IMR-90 (cell line): Measurements from ENCODE around the gene RNF144A. TPM values are rescaled to one million over a fixed set of nuclear protein-coding genes. Genes with fewer than 3 reads are reported as not detected.

ENCODE experiments used
- ATAC-seq: fragments of 200-7000 bp; cut with Tn5 transposase; 2 replicates; pipeline ENCODE4 v1.9.1; 2020; ENCODE audit warnings: low read depth, mild to moderate bottlenecking, moderate library complexity
- BruUV-seq: library from RNA; stranded (reverse); fragments of 400-500 nt; replicated peaks from 2 replicates; lab custom pipeline; 2021; lab: Mats Ljungman, UMichigan
- CTCF ChIA-PET: fragments of 300-600 bp; formaldehyde crosslinking; extraction: SDS; loops from one replicate; lab custom pipeline; 2021; ENCODE audit warnings: antibody characterized with exemption; lab: Yijun Ruan, JAX
- POLR2A ChIA-PET: fragments of 300-600 bp; sonication (Branson Sonifier 250); formaldehyde crosslinking; loops from one replicate; lab custom pipeline; 2022; ENCODE audit warnings: antibody characterized with exemption; ENCODE audit not compliant: unreplicated experiment; lab: Charles Lee
- DNase-seq: peaks from one replicate; pipeline ENCODE4 v3.0.0; 2013
- H2AFZ ChIP-seq: replicated peaks from 2 replicates; pipeline ENCODE3; 2013; ENCODE audit warnings: low read length, mild to moderate bottlenecking; ENCODE audit not compliant: poor library complexity
- H2AK5ac ChIP-seq: 2 replicates; pipeline ENCODE4 v1.6.1; 2013; ENCODE audit warnings: low read depth, low read length, inconsistent platforms
- H2AK9ac ChIP-seq: replicated peaks from 2 replicates; pipeline ENCODE3; 2013; ENCODE audit warnings: mild to moderate bottlenecking, low read depth, low read length, moderate library complexity; ENCODE audit not compliant: poor library complexity
- H2BK120ac ChIP-seq: 2 replicates; pipeline ENCODE4 v1.6.1; 2013; ENCODE audit warnings: low read depth, low read length, inconsistent platforms
- H2BK15ac ChIP-seq: 3 replicates; pipeline ENCODE4 v1.6.1; 2013; ENCODE audit warnings: low read depth, low read length, inconsistent platforms
- H2BK20ac ChIP-seq: 2 replicates; pipeline ENCODE4 v1.6.1; 2013; ENCODE audit warnings: low read depth, mild to moderate bottlenecking, inconsistent platforms, low read length, moderate library complexity
- H2BK5ac ChIP-seq: 2 replicates; pipeline ENCODE4 v1.6.1; 2013; ENCODE audit warnings: mild to moderate bottlenecking, low read depth, low read length, inconsistent platforms; ENCODE audit not compliant: poor library complexity, severe bottlenecking
- H3K14ac ChIP-seq: replicated peaks from 2 replicates; pipeline ENCODE4 v1.6.1; 2013; ENCODE audit warnings: low read depth, low read length, inconsistent platforms
- H3K18ac ChIP-seq: 2 replicates; pipeline ENCODE4 v1.6.1; 2013; ENCODE audit warnings: low read depth, low read length, control low read depth
- H3K23ac ChIP-seq: 2 replicates; pipeline ENCODE4 v1.6.1; 2013; ENCODE audit warnings: low read depth, low read length, inconsistent platforms
- H3K27ac ChIP-seq: 2 replicates; pipeline ENCODE4 v1.5.1; 2013; ENCODE audit warnings: mild to moderate bottlenecking, control low read depth, low read length; ENCODE audit not compliant: insufficient read depth
- H3K27me3 ChIP-seq: 2 replicates; pipeline ENCODE4 v1.6.1; 2013; ENCODE audit warnings: low read length; ENCODE audit not compliant: control insufficient read depth, insufficient read depth
- H3K36me3 ChIP-seq: 2 replicates; pipeline ENCODE4 v1.6.1; 2013; ENCODE audit warnings: low read length, mixed read lengths; ENCODE audit not compliant: control insufficient read depth, insufficient read depth
- H3K4ac ChIP-seq: 2 replicates; pipeline ENCODE4 v1.6.1; 2013; ENCODE audit warnings: low read depth, low read length, inconsistent platforms
- H3K4me1 ChIP-seq: 2 replicates; pipeline ENCODE4 v1.6.1; 2013; ENCODE audit warnings: low read length, mixed read lengths; ENCODE audit not compliant: control insufficient read depth, insufficient read depth
- H3K4me2 ChIP-seq: 2 replicates; pipeline ENCODE4 v1.6.1; 2013; ENCODE audit warnings: low read depth, mild to moderate bottlenecking, control low read depth, low read length, moderate library complexity
- H3K4me3 ChIP-seq: 2 replicates; pipeline ENCODE4 v1.5.1; 2013; ENCODE audit warnings: low read depth, mild to moderate bottlenecking, control low read depth, low read length, moderate library complexity; ENCODE audit not compliant: insufficient read depth
- H3K56ac ChIP-seq: 2 replicates; pipeline ENCODE4 v1.6.1; 2013; ENCODE audit warnings: low read length, inconsistent platforms; ENCODE audit not compliant: insufficient read depth; ENCODE audit errors: extremely low read depth
- H3K79me1 ChIP-seq, 2 experiments: 2 replicates each; pipeline ENCODE4 v1.6.1; 2013; ENCODE audit warnings: low read length in 2 of 2, inconsistent platforms in 1 of 2, low read depth in 1 of 2
- H3K9ac ChIP-seq: 2 replicates; pipeline ENCODE4 v1.6.1; 2013; ENCODE audit warnings: low read depth, low read length, control low read depth
- H3K9me1 ChIP-seq: 2 replicates; pipeline ENCODE4 v1.6.1; 2013; ENCODE audit warnings: low read length, inconsistent platforms; ENCODE audit not compliant: insufficient read depth
- H3K9me3 ChIP-seq: 2 replicates; pipeline ENCODE4 v1.6.1; 2013; ENCODE audit warnings: low read length; ENCODE audit not compliant: control insufficient read depth, insufficient read depth
- H4K20me1 ChIP-seq: 2 replicates; pipeline ENCODE4 v1.6.1; 2013; ENCODE audit warnings: low read length, inconsistent platforms; ENCODE audit not compliant: insufficient read depth
- H4K5ac ChIP-seq: 2 replicates; pipeline ENCODE4 v1.6.1; 2013; ENCODE audit warnings: mild to moderate bottlenecking, low read depth, low read length, control low read depth
- H4K8ac ChIP-seq, 2 experiments: 2 replicates each; pipeline ENCODE4 v1.6.1; 2013; ENCODE audit warnings: low read depth in 2 of 2, low read length in 2 of 2, control low read depth in 1 of 2, inconsistent platforms in 1 of 2
- H4K91ac ChIP-seq: 2 replicates; pipeline ENCODE4 v1.6.1; 2013; ENCODE audit warnings: low read depth, low read length, inconsistent platforms; ENCODE audit not compliant: insufficient read depth
- BHLHE40 ChIP-seq: fragments of 150-350 bp; IDR thresholded peaks from 2 replicates; pipeline ENCODE4 v1.6.1; 2016; ENCODE audit warnings: mild to moderate bottlenecking, low read depth, low read length
- CEBPB ChIP-seq: IDR thresholded peaks from 2 replicates; pipeline ENCODE4 v1.6.1; 2012; ENCODE audit warnings: low read depth, low read length, improper control_type of control experiment
- CHD1 ChIP-seq: IDR thresholded peaks from 2 replicates; pipeline ENCODE4 v1.6.1; 2012; ENCODE audit warnings: low read depth, low read length, improper control_type of control experiment
- CTCF ChIP-seq: conservative IDR thresholded peaks from 2 replicates; pipeline ENCODE4 v1.5.1; 2012; ENCODE audit warnings: mild to moderate bottlenecking, low read depth, low read length, improper control_type of control experiment
- ELK1 ChIP-seq: fragments of 150-350 bp; IDR thresholded peaks from 2 replicates; pipeline ENCODE4 v1.6.1; 2016; ENCODE audit warnings: low read depth, mild to moderate bottlenecking, low read length, moderate library complexity, borderline replicate concordance
- FOS ChIP-seq: fragments of 150-350 bp; IDR thresholded peaks from 2 replicates; pipeline ENCODE4 v1.6.1; 2016; ENCODE audit warnings: low read depth, low read length
- MAFK ChIP-seq: IDR thresholded peaks from 2 replicates; pipeline ENCODE4 v1.6.1; 2012; ENCODE audit warnings: low read depth, low read length, improper control_type of control experiment
- MAZ ChIP-seq: IDR thresholded peaks from 2 replicates; pipeline ENCODE4 v1.6.1; 2012; ENCODE audit warnings: low read depth, mild to moderate bottlenecking, low read length, improper control_type of control experiment, moderate library complexity, borderline replicate concordance
- MXI1 ChIP-seq: IDR thresholded peaks from 2 replicates; pipeline ENCODE4 v1.6.1; 2012; ENCODE audit warnings: low read depth, mild to moderate bottlenecking, low read length, moderate library complexity, borderline replicate concordance
- NFE2L2 ChIP-seq: fragments of 150-350 bp; IDR thresholded peaks from 2 replicates; pipeline ENCODE4 v1.6.1; 2016; ENCODE audit warnings: low read depth, mild to moderate bottlenecking, low read length
- POLR2A ChIP-seq: IDR thresholded peaks from 2 replicates; pipeline ENCODE4 v1.6.1; 2012; ENCODE audit warnings: mild to moderate bottlenecking, low read depth, low read length
- RAD21 ChIP-seq: IDR thresholded peaks from 2 replicates; pipeline ENCODE4 v1.6.1; 2012; ENCODE audit warnings: low read length, improper control_type of control experiment
- RCOR1 ChIP-seq: IDR thresholded peaks from 2 replicates; pipeline ENCODE4 v1.6.1; 2012; ENCODE audit warnings: mild to moderate bottlenecking, low read length, improper control_type of control experiment; ENCODE audit not compliant: insufficient replicate concordance
- RFX5 ChIP-seq: IDR thresholded peaks from 2 replicates; pipeline ENCODE4 v1.8.0; 2012; ENCODE audit warnings: low read depth, mild to moderate bottlenecking, low read length, moderate library complexity
- SMC3 ChIP-seq: fragments of 150-350 bp; IDR thresholded peaks from 2 replicates; pipeline ENCODE4 v1.6.1; 2016; ENCODE audit warnings: low read depth, mild to moderate bottlenecking, antibody characterized with exemption, low read length, moderate library complexity
- USF2 ChIP-seq: fragments of 150-350 bp; IDR thresholded peaks from 2 replicates; pipeline ENCODE4 v1.6.1; 2017; ENCODE audit warnings: mild to moderate bottlenecking, antibody characterized with exemption, low read length, low read depth
- whole genome bisulfite sequencing, 2 experiments: methylation state at CpG; one replicate each; pipeline versions ENCODE4 v1.1.5 to v1.1.7; 2013; ENCODE audit warnings: missing lambda C conversion rate in 2 of 2; ENCODE audit not compliant: insufficient read length in 1 of 2; ENCODE audit errors: extremely low coverage in 2 of 2; 5-methylcytosine and 5-hydroxymethylcytosine counted together
- dilution Hi-C: fragments of 300-500 bp; cut with HindIII; formaldehyde crosslinking; loops from one replicate; pipeline ENCODE4 v1.14.3; 2018; ENCODE audit warnings: low sequenced_read_pairs; ENCODE audit not compliant: unreplicated experiment
- in situ Hi-C: fragments of 300-500 bp; cut with MboI; formaldehyde crosslinking; loops from 3 replicates; pipeline ENCODE4 v1.14.3; 2019; ENCODE audit warnings: low sequenced_read_pairs, inconsistent platforms, mixed read lengths
- intact Hi-C: fragments of 100-400 bp; cut with micrococcal nuclease; formaldehyde crosslinking; loops from 2 replicates; pipeline ENCODE4 v1.10.0; 2022
- polyA plus RNA-seq, 3 experiments: library from polyadenylated mRNA; depleted of rRNA; stranded (reverse); fragments of >200 nt; gene quantifications; 2 replicates each; pipeline ENCODE4 v1.2.3, GENCODE V29; 2012; ENCODE audit warnings: low replicate concordance in 1 of 3
- total RNA-seq: library from RNA; depleted of rRNA; stranded (reverse); fragments of >200 nt; gene quantifications from 2 replicates; pipeline ENCODE4 v1.2.3, GENCODE V29; 2012

The RNF144A gene
- total and polyA plus RNA-seq, 2 of the 4 experiments (the other 2 are of a cell fraction) = 0.18 to 0.26 TPM

GRCh38 chr2:6885551-6885950 lies 31.7 kb upstream of the RNF144A start:
- H2AK9ac ChIP-seq = no peak overlapping the region
- no peak overlapping the region for H2AFZ ChIP-seq
- H3K27ac ChIP-seq = no peak overlapping the region
- no peak overlapping the region for H2BK20ac ChIP-seq
- CTCF ChIA-PET = no interaction called here
- H4K5ac ChIP-seq = no peak overlapping the region
- H2BK5ac ChIP-seq = no peak overlapping the region
- no peaks in the 10 kb centered on the region for H3K9me3 ChIP-seq
- no peaks in the 10 kb centered on the region for H4K20me1 ChIP-seq
- H3K9ac ChIP-seq = no peak overlapping the region
- H3K23ac ChIP-seq = no peak overlapping the region
- no peak overlapping the region for H3K4ac ChIP-seq
- in situ Hi-C loops (no loop called here), dilution Hi-C loops (no loop called here), intact Hi-C loops (no loop called here)
- no peak overlapping the region for H2BK120ac ChIP-seq
- no CpG with 5 or more reads among the region's 2 CpGs for WGBS, 2 experiments
- H3K56ac ChIP-seq = no peak overlapping the region
- no peak overlapping the region for H3K4me2 ChIP-seq
- H3K27me3 ChIP-seq = no peaks in the 10 kb centered on the region
- no peak overlapping the region for H2BK15ac ChIP-seq
- no peaks in the 10 kb centered on the region for H3K79me1 ChIP-seq
- no peak overlapping the region for H2AK5ac ChIP-seq
- no peak for TF ChIP-seq MXI1
- no peak for TF ChIP-seq NFE2L2
- no peak for TF ChIP-seq RCOR1
- TF ChIP-seq MAZ = no peak
- TF ChIP-seq RFX5 = no peak
- TF ChIP-seq CHD1 = no peak
- no peak for TF ChIP-seq MAFK
- TF ChIP-seq BHLHE40 = no peak
- TF ChIP-seq POLR2A = no peak
- no peak for TF ChIP-seq SMC3
- no peak for TF ChIP-seq CEBPB
- no peak for TF ChIP-seq FOS
- no peak for TF ChIP-seq RAD21
- TF ChIP-seq CTCF = no peak
- no peak for TF ChIP-seq ELK1
- no peak for TF ChIP-seq USF2
- H3K14ac ChIP-seq = no peak overlapping the region
- no peaks in the 10 kb centered on the region for H3K36me3 ChIP-seq
- POLR2A ChIA-PET = no interaction called here
- no peak overlapping the region for H3K18ac ChIP-seq
- no peak overlapping the region for H3K4me3 ChIP-seq
- DNase-seq = no peak
- H4K91ac ChIP-seq = no peak overlapping the region
- no TSS peak for BruUV-seq
- no peaks in the 10 kb centered on the region for H3K9me1 ChIP-seq
- H4K8ac ChIP-seq = no peak overlapping the region
- no peaks in the 10 kb centered on the region for H3K4me1 ChIP-seq
- ATAC-seq = no peak
